ENCODE measurements around the gene GOLGA7B.

GOLGA7B gene

GRCh38 chr10:97868134-97868685 is 18.6 kb downstream of the GOLGA7B start:
- TF ChIP-seq POLR2AphosphoS5 (IDR thresholded peaks at IDR 0.05; ENCODE audit: low read depth, low read length) = no peak
- TF ChIP-seq, protein P1, sequence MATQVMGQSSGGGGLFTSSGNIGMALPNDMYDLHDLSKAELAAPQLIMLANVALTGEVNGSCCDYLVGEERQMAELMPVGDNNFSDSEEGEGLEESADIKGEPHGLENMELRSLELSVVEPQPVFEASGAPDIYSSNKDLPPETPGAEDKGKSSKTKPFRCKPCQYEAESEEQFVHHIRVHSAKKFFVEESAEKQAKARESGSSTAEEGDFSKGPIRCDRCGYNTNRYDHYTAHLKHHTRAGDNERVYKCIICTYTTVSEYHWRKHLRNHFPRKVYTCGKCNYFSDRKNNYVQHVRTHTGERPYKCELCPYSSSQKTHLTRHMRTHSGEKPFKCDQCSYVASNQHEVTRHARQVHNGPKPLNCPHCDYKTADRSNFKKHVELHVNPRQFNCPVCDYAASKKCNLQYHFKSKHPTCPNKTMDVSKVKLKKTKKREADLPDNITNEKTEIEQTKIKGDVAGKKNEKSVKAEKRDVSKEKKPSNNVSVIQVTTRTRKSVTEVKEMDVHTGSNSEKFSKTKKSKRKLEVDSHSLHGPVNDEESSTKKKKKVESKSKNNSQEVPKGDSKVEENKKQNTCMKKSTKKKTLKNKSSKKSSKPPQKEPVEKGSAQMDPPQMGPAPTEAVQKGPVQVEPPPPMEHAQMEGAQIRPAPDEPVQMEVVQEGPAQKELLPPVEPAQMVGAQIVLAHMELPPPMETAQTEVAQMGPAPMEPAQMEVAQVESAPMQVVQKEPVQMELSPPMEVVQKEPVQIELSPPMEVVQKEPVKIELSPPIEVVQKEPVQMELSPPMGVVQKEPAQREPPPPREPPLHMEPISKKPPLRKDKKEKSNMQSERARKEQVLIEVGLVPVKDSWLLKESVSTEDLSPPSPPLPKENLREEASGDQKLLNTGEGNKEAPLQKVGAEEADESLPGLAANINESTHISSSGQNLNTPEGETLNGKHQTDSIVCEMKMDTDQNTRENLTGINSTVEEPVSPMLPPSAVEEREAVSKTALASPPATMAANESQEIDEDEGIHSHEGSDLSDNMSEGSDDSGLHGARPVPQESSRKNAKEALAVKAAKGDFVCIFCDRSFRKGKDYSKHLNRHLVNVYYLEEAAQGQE (IDR thresholded peaks at IDR 0.05; ENCODE audit: insufficient read depth in 1 of 2, low read depth in 2 of 2, low read length in 2 of 2) = no peak

DNA sequence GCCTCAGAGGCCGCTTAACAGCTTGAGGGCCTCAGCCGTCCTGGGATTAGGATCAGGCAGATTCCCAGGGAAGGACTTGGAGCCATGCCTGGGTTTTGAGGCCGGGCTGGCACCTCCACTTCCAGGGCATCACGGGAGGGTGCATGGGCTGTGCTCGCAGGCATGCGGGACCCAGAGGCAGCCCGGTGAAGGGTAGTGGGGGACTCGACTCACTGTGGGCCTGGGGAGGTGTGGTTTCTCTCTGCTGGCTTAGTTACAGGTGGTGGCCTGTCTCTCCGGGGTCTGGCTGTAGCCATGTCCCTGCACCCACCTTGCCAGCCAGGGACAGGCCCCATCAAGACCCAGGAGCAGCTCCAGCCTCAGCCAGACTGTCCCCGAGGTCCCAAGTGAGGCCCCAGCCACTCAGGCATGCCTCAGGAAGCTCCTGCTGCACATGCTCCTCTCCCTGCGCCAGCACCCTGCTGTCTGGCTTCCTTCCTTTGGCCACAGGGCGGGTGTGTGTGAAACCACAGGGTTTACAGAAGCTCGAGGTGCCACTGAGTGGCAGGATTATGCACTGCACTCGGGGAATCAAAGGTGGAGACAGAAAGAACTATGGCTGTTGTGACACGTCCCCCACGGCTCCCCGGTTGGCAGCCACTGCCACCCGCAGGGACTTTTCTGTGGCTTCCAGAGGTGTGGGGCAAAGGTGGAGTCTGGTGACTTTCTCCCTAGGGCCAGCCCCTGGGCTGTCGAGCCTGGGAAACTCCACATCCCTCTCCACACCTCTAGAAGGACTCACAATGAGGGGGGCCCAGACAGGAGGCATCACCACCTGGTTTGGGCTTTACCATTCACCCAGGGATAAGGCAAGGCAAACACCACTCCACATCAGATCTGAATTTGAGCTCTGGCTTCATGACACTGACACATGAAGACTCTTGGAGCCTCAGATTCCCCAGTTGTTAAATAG is 19.7 kb downstream of the GOLGA7B start:
- TF ChIP-seq SIN3A (IDR thresholded peaks at IDR 0.05; ENCODE audit: borderline replicate concordance, insufficient read depth, low read length) = no peak
- TF ChIP-seq, protein P1 (IDR thresholded peaks at IDR 0.05; ENCODE audit: insufficient read depth in 1 of 2, low read depth in 2 of 2, low read length in 2 of 2) = peak in 1 of 2 experiments; percentile 34; a peak in 1 of 4 replicates
- TF ChIP-seq TAF1 (IDR thresholded peaks at IDR 0.05; ENCODE audit: borderline replicate concordance, insufficient read depth, low read length) = no peak
- 0 out of 2 replicates have a peak, but pooled peaks have one; percentile 55 for TF ChIP-seq POLR2AphosphoS5 (IDR thresholded peaks at IDR 0.05; ENCODE audit: low read depth, low read length)
- no peak for TF ChIP-seq FOXP2 (optimal IDR thresholded peaks at IDR 0.05; ENCODE audit: borderline replicate concordance, extremely low read depth, extremely low read length, insufficient read depth)

DNA sequence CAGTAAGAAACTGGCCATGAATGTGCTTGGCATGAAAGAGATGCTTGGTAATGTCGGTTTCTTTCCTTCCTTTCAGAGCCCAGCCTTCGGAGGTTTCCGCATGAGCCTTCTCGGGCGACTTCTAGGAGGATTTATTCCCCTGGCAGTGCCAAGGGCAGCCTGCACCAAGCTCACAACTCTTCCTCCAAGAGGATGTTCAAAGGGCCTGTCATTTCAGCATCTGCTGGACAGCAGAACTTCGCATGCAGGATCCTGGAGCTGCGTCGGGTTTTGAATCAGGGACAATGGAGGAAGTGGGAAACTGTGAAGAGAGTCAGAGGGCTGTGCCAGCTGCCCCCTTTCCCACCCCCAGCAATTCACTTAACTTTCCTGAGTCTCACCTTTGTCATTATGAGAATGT is 21.3 kb downstream of the GOLGA7B start:
- TF ChIP-seq, protein P1 (IDR thresholded peaks at IDR 0.05; ENCODE audit: insufficient read depth in 1 of 2, low read depth in 2 of 2, low read length in 2 of 2) = no peak
- TF ChIP-seq TAF1 (IDR thresholded peaks at IDR 0.05; ENCODE audit: borderline replicate concordance, insufficient read depth, low read length) = no peak
- no peak for TF ChIP-seq SIN3A (IDR thresholded peaks at IDR 0.05; ENCODE audit: borderline replicate concordance, insufficient read depth, low read length)
- no peak for TF ChIP-seq POLR2AphosphoS5 (IDR thresholded peaks at IDR 0.05; ENCODE audit: low read depth, low read length)
- TF ChIP-seq FOXP2 (optimal IDR thresholded peaks at IDR 0.05; ENCODE audit: borderline replicate concordance, extremely low read depth, extremely low read length, insufficient read depth) = no peak

- TF ChIP-seq FOXP2 (optimal IDR thresholded peaks at IDR 0.05; ENCODE audit: borderline replicate concordance, extremely low read depth, extremely low read length, insufficient read depth) = no peak
- no peak for TF ChIP-seq SIN3A (IDR thresholded peaks at IDR 0.05; ENCODE audit: borderline replicate concordance, insufficient read depth, low read length)
- no peak for TF ChIP-seq TAF1 (IDR thresholded peaks at IDR 0.05; ENCODE audit: borderline replicate concordance, insufficient read depth, low read length)
- TF ChIP-seq, protein P1 (IDR thresholded peaks at IDR 0.05; ENCODE audit: insufficient read depth in 1 of 2, low read depth in 2 of 2, low read length in 2 of 2) = no peak
- no peak for TF ChIP-seq POLR2AphosphoS5 (IDR thresholded peaks at IDR 0.05; ENCODE audit: low read depth, low read length)
Measured at GRCh38 chr10:97873569-97873968, 23.9 kb downstream of the GOLGA7B start.
